ENCODE results near the gene HYAL2.
"Not testable (repeated sequence)": the region's sequence is repeated elsewhere in the genome, so short reads cannot be mapped to it uniquely, and the experiment has no call there.

HYAL2 gene

GRCh38 chr3:50275996-50276761 is 46.4 kb downstream of the HYAL2 start:
- H3K4me3 ChIP-seq (ENCODE audit: control insufficient read depth, low read depth, low read length) = no peak overlapping the region
- TF ChIP-seq CTCF (conservative IDR thresholded peaks at IDR 0.05; ENCODE audit: control insufficient read depth, insufficient read depth, low read depth, low read length) = no peak
- DNase-seq (ENCODE audit: low read depth) = no peak

- TF ChIP-seq CTCF (conservative IDR thresholded peaks at IDR 0.05; ENCODE audit: control insufficient read depth, insufficient read depth, low read depth, low read length) = no peak
- DNase-seq (ENCODE audit: low read depth) = no peak
- H3K4me3 ChIP-seq (ENCODE audit: control insufficient read depth, low read depth, low read length) = no peak overlapping the region
These were observed 47.2 kb downstream of the HYAL2 start for GRCh38 chr3:50275141-50275995.

- DNase-seq (ENCODE audit: low read depth) = peak; percentile 52
- peak; percentile 54 for TF ChIP-seq CTCF (conservative IDR thresholded peaks at IDR 0.05; ENCODE audit: control insufficient read depth, insufficient read depth, low read depth, low read length)
- H3K4me3 ChIP-seq (ENCODE audit: control insufficient read depth, low read depth, low read length) = no peak overlapping the region
These were observed 48.0 kb downstream of the HYAL2 start for GRCh38 chr3:50274371-50275104.

GRCh38 chr3:50273689-50274065 is 48.9 kb downstream of the HYAL2 start:
- no peak for TF ChIP-seq CTCF (conservative IDR thresholded peaks at IDR 0.05; ENCODE audit: control insufficient read depth, insufficient read depth, low read depth, low read length)
- DNase-seq (ENCODE audit: low read depth) = no peak
- H3K4me3 ChIP-seq (ENCODE audit: control insufficient read depth, low read depth, low read length) = no peak overlapping the region

- H3K4me3 ChIP-seq (ENCODE audit: control insufficient read depth, low read depth, low read length) = peak overlapping the region; percentile 22
- peak; percentile 60 for DNase-seq (ENCODE audit: low read depth)
- peak; percentile 88 for TF ChIP-seq CTCF (conservative IDR thresholded peaks at IDR 0.05; ENCODE audit: control insufficient read depth, insufficient read depth, low read depth, low read length)
These were observed 49.4 kb downstream of the HYAL2 start for GRCh38 chr3:50272911-50273688.

GRCh38 chr3:50272538-50272910 is 50.0 kb downstream of the HYAL2 start:
- not testable (repeated sequence) for DNase-seq (ENCODE audit: low read depth); H3K4me3 ChIP-seq (ENCODE audit: control insufficient read depth, low read depth, low read length)
